VCaP (cell line): Measurements from ENCODE around the gene AHR.
"Not testable (repeated sequence)": the region's sequence is repeated elsewhere in the genome, so short reads cannot be mapped to it uniquely, and the experiment has no call there.

Experiments
- H3K27ac ChIP-seq: fragments of 450-650 bp; 2 replicates; pipeline ENCODE4 v1.5.1; 2017
- CTCF ChIP-seq: fragments of 450-650 bp; conservative IDR thresholded peaks from 2 replicates; pipeline ENCODE4 v1.5.1; 2017; ENCODE audit warnings: mild to moderate bottlenecking, moderate library complexity

The AHR gene

DNA sequence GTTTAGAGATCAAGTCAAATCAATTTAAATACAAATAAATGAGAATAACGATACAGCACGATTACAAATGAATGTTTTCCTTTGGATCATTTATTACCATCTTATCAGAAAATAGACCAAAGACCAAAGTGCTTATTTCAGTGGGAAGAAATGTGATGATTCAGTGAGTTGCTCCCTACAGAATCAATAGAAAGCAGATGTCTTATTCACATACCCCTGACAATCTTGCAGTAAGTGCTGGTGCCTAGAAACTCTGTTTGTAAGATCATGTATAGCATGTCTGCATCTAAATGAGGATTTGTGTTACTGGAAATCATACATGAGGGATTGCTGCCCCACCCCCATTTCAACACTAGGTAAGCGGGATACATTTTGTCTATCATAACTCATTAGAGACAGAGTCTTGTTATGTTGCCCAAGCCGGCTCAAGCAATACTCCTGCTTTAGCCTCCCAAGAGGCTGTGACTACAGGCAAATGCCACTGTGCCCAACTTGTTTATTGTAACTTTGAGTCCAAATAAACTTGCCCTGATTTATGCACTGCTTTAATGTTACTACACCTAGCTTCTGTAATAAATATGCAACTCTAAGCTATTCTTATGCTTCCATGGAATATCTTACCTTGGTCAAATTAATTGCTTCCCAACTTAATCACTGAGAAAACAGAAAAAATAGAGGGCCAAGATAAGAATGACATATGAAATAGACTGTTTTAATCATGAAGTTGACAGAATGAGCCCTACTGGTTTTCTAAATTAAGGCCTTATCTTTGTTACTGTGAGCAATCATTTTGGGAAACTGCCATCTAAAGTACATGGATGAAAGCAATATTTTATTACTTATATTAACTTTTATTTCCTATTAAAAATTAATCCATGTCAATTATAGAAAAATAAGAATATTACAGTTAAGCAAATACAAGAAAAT lies 82.5 kb downstream of the AHR start:
- TF ChIP-seq CTCF: no peak
- H3K27ac ChIP-seq: no peak overlapping the region

- H3K27ac ChIP-seq: not testable (repeated sequence)
Measured at GRCh38 chr7:17382408-17383354, 84.2 kb downstream of the AHR start.

DNA sequence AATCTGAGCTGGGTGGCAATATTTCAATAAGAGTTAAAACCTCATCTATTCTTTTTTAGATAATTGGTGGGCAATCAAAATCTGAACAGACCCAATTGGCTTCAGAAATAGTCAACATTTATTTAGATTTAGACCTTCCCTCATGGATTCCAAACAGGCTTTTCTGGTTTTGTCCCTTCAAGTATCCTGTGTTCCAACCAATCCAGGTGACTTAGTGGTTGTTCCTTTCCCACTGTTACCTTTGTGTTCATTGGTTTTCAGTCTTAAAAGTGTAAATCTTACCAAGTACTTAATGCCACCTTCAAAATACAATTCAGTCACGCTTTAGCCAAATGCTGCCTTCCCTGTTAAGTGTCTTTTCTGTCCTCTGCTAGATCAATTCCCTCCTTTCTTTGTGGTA lies 85.9 kb downstream of the AHR start:
- no peak for TF ChIP-seq CTCF
- no peak overlapping the region for H3K27ac ChIP-seq

- H3K27ac ChIP-seq: no peak overlapping the region
- TF ChIP-seq CTCF: no peak
Measured at GRCh38 chr7:17385612-17386011, 87.2 kb downstream of the AHR start.

- H3K27ac ChIP-seq: no peak overlapping the region
- no peak for TF ChIP-seq CTCF
Measured at GRCh38 chr7:17390392-17390791, 91.9 kb downstream of the AHR start.

DNA sequence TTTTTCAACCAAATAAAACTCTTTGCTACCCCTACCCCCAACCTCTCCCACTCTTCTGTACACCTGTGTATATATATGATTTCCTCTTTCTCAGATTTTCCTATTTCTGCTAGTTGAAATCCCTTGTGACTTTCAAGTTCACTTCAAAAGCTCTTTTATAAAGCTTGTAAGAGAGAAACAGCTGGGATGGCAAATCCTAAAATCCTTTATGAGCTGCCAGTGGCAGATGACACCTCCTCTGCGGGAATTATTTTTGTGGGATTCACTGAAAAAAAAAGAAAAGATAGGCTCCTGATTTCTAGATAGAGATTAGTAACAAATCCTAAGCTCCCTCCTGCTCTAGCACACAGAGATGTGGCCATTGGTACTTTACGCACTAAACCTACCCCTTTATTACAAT lies 92.9 kb downstream of the AHR start:
- no peak overlapping the region for H3K27ac ChIP-seq
- no peak for TF ChIP-seq CTCF

- no peak overlapping the region for H3K27ac ChIP-seq
- TF ChIP-seq CTCF: no peak
Measured at GRCh38 chr7:17392846-17393245, 94.4 kb downstream of the AHR start.

DNA sequence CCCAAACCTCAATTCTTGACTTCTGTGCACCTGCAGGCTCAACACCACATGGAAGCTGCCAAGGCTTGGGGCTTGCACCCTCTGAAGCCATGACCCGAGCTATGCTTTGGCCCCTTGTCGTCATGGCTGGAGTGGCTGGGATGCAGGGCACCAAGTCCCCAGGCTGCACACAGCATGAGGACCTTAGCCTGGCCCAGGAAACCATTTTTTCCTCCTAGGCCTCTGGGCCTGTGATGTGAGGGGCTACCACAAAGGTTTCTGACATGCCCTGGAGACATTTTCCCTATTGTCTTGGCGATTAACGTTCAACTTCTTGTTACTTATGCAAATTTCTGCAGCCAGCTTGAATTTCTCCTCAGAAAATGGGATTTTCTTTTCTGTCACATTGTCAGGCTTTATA lies 96.1 kb downstream of the AHR start:
- H3K27ac ChIP-seq: not testable (repeated sequence)
